HCEC 1CT (cell line): ENCODE results near the gene LRRC43.
"Not testable (repeated sequence)": the region's sequence is repeated elsewhere in the genome, so short reads cannot be mapped to it uniquely, and the experiment has no call there.

Source experiments
- DNase-seq: peaks from one replicate; pipeline ENCODE4 v3.0.0-alpha.2; 2017

The LRRC43 gene

DNA sequence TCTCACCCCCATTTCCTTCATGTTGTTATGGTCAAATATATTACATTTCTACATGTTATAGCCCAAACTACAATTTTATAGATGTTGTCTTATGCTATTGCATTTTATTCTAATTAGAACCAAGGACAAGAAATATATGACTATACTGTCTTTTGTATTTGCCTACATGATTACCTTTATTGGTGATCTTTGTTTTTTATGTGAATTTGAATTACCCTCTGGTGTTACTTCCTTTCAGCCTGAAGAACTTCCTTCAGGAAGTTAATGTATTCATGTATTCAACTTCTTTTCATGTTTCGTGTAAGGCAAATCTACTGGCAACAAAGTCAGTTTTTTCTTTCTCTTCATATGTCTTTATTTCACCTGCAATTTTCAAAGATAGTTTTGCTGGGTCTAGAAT lies 11.9 kb downstream of the LRRC43 start:
- no peak for DNase-seq

- DNase-seq: no peak
Observed at GRCh38 chr12:122195405-122195804, 12.5 kb downstream of the LRRC43 start.

GRCh38 chr12:122197612-122197966 lies 14.7 kb downstream of the LRRC43 start:
- no peak for DNase-seq

- DNase-seq: no peak
Observed at GRCh38 chr12:122199484-122200355, 16.8 kb downstream of the LRRC43 start.

GRCh38 chr12:122200541-122201175 lies 17.7 kb downstream of the LRRC43 start:
- no peak for DNase-seq

DNA sequence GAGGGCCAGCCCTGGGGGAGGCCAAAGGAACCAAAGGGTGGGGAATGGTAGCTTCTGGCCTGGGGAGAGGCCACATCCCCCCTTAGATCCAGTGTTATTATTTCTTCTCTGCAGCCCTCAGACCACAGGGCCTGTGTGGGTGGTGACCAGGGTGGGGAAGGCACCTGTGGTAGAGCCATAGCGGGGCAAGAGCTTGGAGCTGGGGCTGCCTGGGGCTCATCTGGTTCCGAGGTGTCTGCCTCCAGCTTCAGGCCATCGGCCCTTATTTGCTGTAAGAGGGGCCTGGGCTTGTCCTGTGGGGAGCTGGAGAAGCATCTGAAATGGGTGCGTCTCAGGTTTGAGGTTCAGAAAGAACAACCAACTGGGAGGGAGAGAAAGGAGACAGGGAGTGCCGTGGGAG lies 18.5 kb downstream of the LRRC43 start:
- DNase-seq: no peak

DNA sequence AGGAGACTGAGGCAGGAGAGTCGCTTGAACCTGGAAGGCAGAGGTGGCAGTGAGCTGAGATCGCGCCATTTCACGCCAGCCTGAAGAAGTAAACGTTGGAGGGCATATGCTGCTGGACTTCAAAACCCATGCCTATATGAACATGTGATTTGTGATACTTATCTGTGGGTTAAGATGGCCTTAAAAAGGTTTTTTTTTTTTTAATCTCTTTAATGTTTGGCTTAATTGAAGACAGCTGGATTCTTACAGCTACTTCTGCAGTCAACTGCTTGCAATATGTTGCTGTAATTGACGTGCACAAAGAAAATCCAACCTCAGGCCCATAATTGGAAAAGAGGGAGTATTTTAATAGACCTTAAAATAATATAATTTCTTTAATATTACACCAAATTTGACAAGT lies 19.1 kb downstream of the LRRC43 start:
- DNase-seq: no peak

DNA sequence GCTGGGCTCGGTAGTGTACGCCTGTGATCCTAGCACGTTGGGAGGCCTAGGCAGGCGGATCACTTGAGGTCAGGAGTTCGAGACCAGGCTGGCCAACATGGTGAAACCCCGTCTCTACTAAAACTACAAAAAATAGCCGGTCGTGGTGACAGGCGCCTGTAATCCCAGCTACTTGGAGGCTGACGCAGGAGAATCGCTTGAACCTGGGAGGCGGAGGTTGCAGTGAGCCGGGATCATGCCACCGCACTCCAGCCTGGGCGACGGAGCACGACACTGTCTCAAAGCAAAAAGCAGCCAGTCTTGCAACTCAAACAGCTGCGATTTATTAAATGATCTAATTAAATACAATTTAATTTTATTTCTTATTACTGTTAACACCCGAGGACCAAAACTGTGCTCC lies 19.9 kb downstream of the LRRC43 start:
- not testable (repeated sequence) for DNase-seq

GRCh38 chr12:122203301-122204166 lies 20.6 kb downstream of the LRRC43 start, which contains the start of gene B3GNT4:
B3GNT4 (plus strand) TSS chr12:122203709; CDS start chr12:122204619, 910 bp downstream.
- peak; percentile 37 for DNase-seq

DNA sequence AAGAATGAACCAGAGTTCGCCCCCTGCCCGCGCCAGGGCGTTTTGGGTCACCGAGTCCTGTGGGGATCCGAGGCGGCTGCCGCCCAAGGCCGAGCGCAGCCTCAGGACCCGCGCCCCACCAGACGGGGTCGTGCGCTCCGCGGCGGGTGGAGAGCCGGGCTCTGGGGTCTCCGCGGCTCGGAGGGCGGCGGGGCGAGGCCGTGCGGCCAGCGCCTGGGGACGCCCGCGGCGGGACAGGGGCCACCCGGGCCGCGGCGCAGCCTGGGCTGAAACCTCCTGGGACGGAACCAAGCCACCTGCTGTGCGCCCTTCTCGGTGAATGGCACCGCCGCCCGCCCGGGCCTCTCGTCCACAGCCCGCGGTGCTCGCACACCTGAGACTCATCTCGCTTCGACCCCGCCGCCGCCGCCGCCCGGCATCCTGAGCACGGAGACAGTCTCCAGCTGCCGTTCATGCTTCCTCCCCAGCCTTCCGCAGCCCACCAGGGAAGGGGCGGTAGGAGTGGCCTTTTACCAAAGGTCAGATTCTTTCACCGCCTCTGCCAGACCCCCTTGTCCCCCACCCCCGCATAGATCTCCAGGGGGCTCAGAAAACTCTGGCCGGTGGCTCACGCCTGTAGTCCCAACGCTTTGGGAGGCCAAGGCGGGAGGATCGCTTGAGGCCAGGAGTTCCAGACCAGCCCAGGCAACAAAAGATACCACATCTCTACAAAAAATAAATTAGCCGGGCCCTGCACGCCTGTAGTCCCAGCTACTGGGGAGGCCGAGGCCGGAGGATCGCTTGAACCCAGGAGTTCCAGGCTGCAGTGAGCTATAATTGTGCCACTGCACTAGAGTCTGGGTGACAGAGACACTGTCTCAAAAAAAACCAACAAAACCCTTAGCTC lies 21.5 kb downstream of the LRRC43 start:
- DNase-seq: no peak

DNA sequence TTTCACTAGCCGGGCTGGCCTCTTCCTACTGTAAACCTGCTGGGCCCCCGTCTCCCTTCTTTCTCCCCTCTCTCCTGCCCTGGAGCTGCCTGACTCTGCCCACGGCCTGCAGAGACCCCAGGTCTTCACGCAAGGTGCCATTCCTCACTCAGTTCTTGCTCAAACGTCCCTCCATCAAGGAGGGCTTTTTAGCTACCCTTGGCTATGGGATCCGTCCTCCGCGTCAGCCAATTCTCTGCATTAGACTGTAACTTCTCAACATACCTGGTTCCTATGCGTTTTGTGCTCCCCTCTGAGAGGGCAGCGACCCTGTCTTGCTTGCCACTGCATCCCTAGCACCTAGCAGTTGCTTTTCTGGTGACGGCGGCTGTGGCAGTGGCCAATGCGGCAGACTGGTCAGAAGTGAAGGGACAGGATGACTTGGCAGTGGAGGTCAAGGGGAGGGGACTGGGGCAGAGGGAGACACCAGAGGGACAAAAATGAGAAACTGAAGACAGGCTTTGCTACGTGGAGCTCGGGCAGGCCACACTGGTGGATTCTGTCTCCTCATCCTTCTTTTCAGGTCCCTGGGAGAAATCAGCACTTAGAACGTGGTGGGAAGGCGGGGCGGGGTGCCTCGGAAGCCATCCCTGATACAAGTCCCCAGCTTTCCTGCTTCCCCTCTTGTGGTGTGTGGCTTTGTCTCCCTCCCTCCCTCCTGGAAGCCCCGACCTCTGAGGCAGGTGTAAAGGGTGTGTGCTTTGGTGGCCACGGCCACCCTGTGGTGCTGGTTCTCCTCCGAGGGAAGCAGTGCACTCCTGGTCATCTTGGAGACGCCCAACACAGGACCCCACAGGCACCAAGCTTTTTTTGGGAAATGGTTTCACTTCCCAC lies 22.4 kb downstream of the LRRC43 start:
- no peak for DNase-seq

DNA sequence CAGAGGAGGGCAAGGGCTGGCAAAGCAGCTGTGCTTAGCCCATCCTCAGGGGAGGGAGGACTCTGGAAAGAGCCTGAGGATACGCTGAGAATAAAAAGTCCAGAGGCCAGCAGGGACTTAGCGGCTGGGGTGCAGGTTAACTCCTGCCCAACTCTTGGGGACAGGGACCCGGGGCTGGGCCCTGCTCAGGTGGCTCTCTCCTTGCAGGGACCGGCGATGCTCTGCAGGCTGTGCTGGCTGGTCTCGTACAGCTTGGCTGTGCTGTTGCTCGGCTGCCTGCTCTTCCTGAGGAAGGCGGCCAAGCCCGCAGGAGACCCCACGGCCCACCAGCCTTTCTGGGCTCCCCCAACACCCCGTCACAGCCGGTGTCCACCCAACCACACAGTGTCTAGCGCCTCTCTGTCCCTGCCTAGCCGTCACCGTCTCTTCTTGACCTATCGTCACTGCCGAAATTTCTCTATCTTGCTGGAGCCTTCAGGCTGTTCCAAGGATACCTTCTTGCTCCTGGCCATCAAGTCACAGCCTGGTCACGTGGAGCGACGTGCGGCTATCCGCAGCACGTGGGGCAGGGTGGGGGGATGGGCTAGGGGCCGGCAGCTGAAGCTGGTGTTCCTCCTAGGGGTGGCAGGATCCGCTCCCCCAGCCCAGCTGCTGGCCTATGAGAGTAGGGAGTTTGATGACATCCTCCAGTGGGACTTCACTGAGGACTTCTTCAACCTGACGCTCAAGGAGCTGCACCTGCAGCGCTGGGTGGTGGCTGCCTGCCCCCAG lies 23.4 kb downstream of the LRRC43 start:
- DNase-seq: no peak

GRCh38 chr12:122206976-122207375 lies 24.1 kb downstream of the LRRC43 start:
- no peak for DNase-seq

DNA sequence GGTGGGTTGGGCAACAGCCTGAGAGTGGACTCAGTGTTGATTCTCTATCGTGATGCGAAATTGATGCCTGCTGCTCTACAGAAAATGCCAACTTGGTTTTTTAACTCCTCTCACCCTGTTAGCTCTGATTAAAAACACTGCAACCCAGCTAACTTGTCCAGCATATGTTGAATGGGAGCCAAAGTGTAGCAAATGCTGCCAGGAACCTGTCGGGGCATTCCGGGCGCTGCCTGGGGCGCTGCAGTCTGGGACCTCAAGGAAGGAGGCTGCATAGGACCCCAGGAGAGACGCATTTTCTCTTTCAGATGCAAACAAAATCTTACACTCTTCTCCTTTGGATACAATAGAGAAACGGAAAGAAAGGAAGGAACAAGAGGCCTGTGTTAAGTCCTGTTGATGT lies 24.5 kb downstream of the LRRC43 start:
- DNase-seq: no peak

DNA sequence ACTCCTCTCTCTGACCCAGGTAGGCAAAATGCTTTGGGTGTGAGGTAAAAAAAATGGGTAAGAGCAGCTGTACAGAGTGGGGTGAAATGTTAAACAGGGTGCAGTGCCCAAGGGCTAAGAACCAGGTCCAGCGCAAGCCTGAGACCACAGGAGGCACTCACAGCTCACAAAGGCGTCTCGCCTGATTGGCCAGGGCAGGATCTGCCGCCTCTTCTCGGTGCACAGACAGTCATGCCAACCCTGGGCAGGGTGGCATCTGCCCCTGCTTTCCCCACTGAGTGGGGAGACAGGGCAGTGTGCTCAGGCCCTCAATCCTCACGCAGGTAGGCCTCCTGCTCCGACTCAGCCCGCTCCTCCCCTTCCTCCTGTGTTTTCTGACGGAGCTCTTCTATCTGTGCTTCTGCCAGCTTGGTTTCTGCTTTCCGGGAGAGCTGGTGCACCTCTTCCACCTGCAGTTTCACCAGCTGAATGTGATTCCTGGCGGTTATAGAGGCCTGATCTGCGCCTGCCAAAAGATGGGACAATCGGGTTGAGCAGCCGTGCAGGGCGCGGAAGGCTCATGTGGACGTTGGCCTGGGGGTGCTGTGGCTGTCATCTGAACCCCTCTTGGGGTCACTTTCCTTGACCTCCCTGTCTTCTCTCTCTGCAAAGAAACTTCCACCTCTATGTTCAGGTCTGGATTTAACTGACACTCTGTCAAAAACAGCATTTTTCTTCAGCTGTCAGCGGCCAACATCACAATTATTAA lies 25.3 kb downstream of the LRRC43 start:
- no peak for DNase-seq

- peak; percentile 85 for DNase-seq
Observed at GRCh38 chr12:122215771-122216170, 32.8 kb downstream of the LRRC43 start.

GRCh38 chr12:122216445-122216844 lies 33.5 kb downstream of the LRRC43 start:
- DNase-seq: no peak

GRCh38 chr12:122225683-122226365 lies 42.9 kb downstream of the LRRC43 start, which contains the start of gene DIABLO:
DIABLO (minus strand) TSS chr12:122226052; CDS start chr12:122226014, 38 bp downstream.
- peak; percentile 100 for DNase-seq
